Spleen (tissue), 7 donors: ENCODE results near the gene SPEN.

Source experiments
- CTCF ChIP-seq, 11 experiments: fragments of 200-600 bp in 7 of 11; fragments of 450-650 bp in 4 of 11; sonication (generic) in 4 of 11; IDR thresholded peaks in 8 of 11; conservative IDR thresholded peaks in 3 of 11; 1 replicate in 7 of 11; 2 replicates in 4 of 11; pipeline versions ENCODE4 v1.4.0 to v1.8.0; 2016 to 2021; ENCODE audit warnings: antibody characterized with exemption in 11 of 11, inconsistent platforms in 4 of 11, mild to moderate bottlenecking in 1 of 11
- POLR2AphosphoS5 ChIP-seq, 3 donors: sonication (generic); formaldehyde crosslinking; IDR thresholded peaks; one replicate each; pipeline ENCODE4 v1.5.1; 2017; ENCODE audit warnings: antibody characterized with exemption in 3 of 3
- donor health status: DM: no; HTN: no; CAD: no; lungs with moderate emphysema.
- donor health status: DM: no; HTN: no; CAD: no.
- donor health status: DM: no; HTN: no; CAD: no.

GRCh38 chr1:15869413-15869812 is 21.9 kb downstream of the SPEN start:
- TF ChIP-seq CTCF (IDR thresholded peaks at IDR 0.05 in 8 of 11, conservative IDR thresholded peaks at IDR 0.05 in 3 of 11) (no peak), POLR2AphosphoS5 (IDR thresholded peaks at IDR 0.05) (no peak)
